Small intestine (tissue), 7 donors: ENCODE results near the gene REN. TPM values are rescaled to one million over a fixed set of nuclear protein-coding genes. Genes with fewer than 3 reads are reported as not detected.

ENCODE experiments used
- DNase-seq, 2 donors: peaks; one replicate each; pipeline versions ENCODE4 v3.0.0 to v3.0.0-alpha.2; 2013
- FAIRE-seq: peaks from 2 replicates; lab custom pipeline; 2012; peaks lifted over from hg19 to GRCh38; lab: Jason Lieb, UNC
- H3K27ac ChIP-seq, 3 donors: one replicate each; pipeline ENCODE4 v1.5.1; 2013; ENCODE audit warnings: low read length in 2 of 3, mild to moderate bottlenecking in 2 of 3, control low read depth in 1 of 3, inconsistent platforms in 1 of 3, low read depth in 1 of 3, moderate library complexity in 1 of 3
- H3K27me3 ChIP-seq, 3 donors: one replicate each; pipeline ENCODE4 v1.6.1; 2013; ENCODE audit warnings: low read length in 3 of 3, inconsistent platforms in 1 of 3; ENCODE audit not compliant: control insufficient read depth in 3 of 3, insufficient read depth in 3 of 3
- H3K36me3 ChIP-seq, 3 donors: one replicate each; pipeline ENCODE4 v1.6.1; 2013; ENCODE audit warnings: low read length in 3 of 3, inconsistent platforms in 1 of 3, low read depth in 1 of 3, mild to moderate bottlenecking in 1 of 3, moderate library complexity in 1 of 3; ENCODE audit not compliant: control insufficient read depth in 3 of 3, insufficient read depth in 2 of 3
- H3K4me1 ChIP-seq, 3 donors: one replicate each; pipeline ENCODE4 v1.6.1; 2013; ENCODE audit warnings: low read length in 2 of 3, inconsistent platforms in 1 of 3, low read depth in 1 of 3, mild to moderate bottlenecking in 1 of 3, moderate library complexity in 1 of 3; ENCODE audit not compliant: control insufficient read depth in 3 of 3, insufficient read depth in 2 of 3
- H3K4me3 ChIP-seq, 3 donors: one replicate each; pipeline ENCODE4 v1.5.1; 2013; ENCODE audit warnings: low read length in 3 of 3, control low read depth in 1 of 3, inconsistent platforms in 1 of 3, low read depth in 1 of 3, mild to moderate bottlenecking in 1 of 3, moderate library complexity in 1 of 3
- H3K9me3 ChIP-seq, 2 donors: one replicate each; pipeline ENCODE4 v1.6.1; 2013; ENCODE audit warnings: low read depth in 1 of 2, low read length in 1 of 2; ENCODE audit not compliant: control insufficient read depth in 2 of 2, insufficient read depth in 1 of 2
- WGBS, 3 donors: extraction: QIAGEN DNeasy Blood & Tissue Kit; methylation state at CpG; one replicate each; pipeline ENCODE4 v1.1.7; 2013; 5-methylcytosine and 5-hydroxymethylcytosine counted together
- polyA plus RNA-seq, 4 donors: library from polyadenylated mRNA; stranded (reverse) in 3 of 4; unstranded in 1 of 4; fragments of 200-250 nt in 3 of 4; fragments of 120-200 nt in 1 of 4; gene quantifications; one replicate each; pipeline versions ENCODE4 v1.2.1 to v1.2.3, GENCODE V29; 2013
- donor health status: healthy with polysubstance abuse.
- donor health status: control.
- donor health status: control.
- donor health status: Bipolar disorder and iron deficiency.
- donor health status: healthy.

The REN gene
- polyA plus RNA-seq, 4 donors, result 0.04 to 418 TPM; not detected in 2

DNA sequence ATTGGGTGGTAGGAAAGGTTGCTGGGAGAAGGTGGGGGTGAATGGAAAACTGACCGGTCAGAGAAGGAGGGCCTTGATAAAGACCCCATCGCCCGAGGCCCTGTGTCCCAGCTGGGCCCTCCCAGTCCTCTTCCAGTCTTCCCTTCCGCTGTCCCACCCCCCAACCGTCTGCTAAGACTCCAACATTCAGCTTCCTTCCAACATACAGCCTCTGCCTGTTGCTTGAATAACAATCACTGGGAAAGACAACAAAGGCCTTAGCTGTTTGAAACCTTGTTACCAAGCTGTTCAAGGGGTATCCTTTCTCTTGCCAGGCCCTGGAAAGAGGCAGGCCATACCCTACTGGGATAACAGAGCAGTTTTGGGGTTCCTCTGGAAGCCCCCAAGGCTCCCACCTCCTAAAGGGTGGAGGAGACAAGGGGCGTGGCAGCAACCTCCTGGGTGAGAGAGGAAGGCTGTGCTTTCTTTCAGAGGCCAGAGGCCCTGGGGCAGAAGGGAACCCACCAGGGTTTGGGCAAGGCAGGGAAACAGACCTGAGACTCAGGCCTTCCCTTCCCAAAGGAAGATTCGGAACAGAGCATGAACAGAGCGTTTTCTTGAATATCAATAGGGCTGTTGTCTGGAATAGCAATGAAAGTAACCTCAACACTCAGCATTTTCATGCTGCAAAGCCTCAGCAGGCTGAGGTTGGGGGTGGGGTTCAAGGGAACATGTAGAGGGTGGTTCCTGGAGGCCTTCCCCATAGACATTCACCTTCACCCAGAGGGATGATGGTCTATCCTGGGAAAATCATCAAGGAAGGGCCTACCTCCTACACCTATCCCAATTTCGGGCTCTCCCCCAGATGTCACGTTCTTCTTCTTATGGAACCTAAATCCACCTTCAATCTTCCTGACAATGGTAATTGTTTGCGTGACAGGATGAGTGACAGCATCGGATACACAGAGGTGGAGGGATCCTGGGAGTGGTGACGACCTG lies 18.4 kb downstream of the REN start:
- H3K27ac ChIP-seq, result peak overlapping the region in 1 of 3 donors; percentile 72
- peaks cover 0 to 40% (median 0%) of the 10 kb centered on the region in 3 donors for H3K36me3 ChIP-seq
- no peak overlapping the region for H3K4me3 ChIP-seq
- DNase-seq (no peak), FAIRE-seq (no peak)
- no peaks in the 10 kb centered on the region for H3K9me3 ChIP-seq
- no peaks in the 10 kb centered on the region for H3K27me3 ChIP-seq
- 71 to 83% (median 76%) methylated on average over 13 of the region's 13 CpGs for WGBS, 3 donors
- peaks cover 0 to 66% (median 0%) of the 10 kb centered on the region in 3 donors for H3K4me1 ChIP-seq

- Histone ChIP-seq H3K27me3 (no peaks in the 10 kb centered on the region), H3K4me1 (peaks cover 0 to 67% (median 0%) of the 10 kb centered on the region in 3 donors), H3K27ac (peak overlapping the region in 1 of 3 donors; percentile 72), H3K9me3 (no peaks in the 10 kb centered on the region), H3K36me3 (peaks cover 0 to 43% (median 0%) of the 10 kb centered on the region in 3 donors), H3K4me3 (no peak overlapping the region)
- 36 to 64% (median 37%) methylated on average over 6 to 7 of the region's 7 CpGs for WGBS, 3 donors
- no peak for FAIRE-seq
- DNase-seq, result peak; percentile 57 to 74
Observed at GRCh38 chr1:204146965-204147364, 19.2 kb downstream of the REN start.

DNA sequence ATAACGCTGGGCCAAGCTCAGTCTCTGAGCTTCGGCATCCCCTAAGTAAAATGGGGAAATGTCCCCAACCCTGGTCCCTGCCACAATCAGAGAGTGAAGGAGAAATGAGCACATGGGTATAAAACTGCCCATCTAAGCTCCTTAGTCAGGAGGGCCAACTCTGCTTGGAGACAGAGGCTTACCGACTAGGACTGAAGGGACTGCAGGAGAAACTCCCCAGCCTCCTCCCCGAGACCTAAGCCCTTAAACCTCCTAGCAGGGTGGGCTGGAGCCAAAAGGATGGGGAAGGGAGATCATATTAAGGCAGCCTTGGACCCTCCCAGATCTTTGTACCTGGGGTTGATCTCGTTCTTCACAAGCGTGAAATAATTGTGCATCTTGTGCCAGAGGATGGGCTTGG lies 19.8 kb downstream of the REN start:
- 72 to 87% (median 73%) methylated on average over 6 of the region's 6 CpGs for WGBS, 3 donors
- Histone ChIP-seq H3K9me3 (no peaks in the 10 kb centered on the region), H3K4me3 (no peak overlapping the region), H3K36me3 (peaks cover 0 to 46% (median 0%) of the 10 kb centered on the region in 3 donors), H3K4me1 (peaks cover 0 to 68% (median 0%) of the 10 kb centered on the region in 3 donors), H3K27me3 (no peaks in the 10 kb centered on the region), H3K27ac (peak overlapping the region in 1 of 3 donors; percentile 48)
- DNase-seq, result no peak
- no peak for FAIRE-seq

- Histone ChIP-seq H3K4me1 (peaks cover 0 to 63% (median 0%) of the 10 kb centered on the region in 3 donors), H3K4me3 (no peak overlapping the region), H3K36me3 (peaks cover 0 to 51% (median 0%) of the 10 kb centered on the region in 3 donors), H3K9me3 (no peaks in the 10 kb centered on the region), H3K27me3 (no peaks in the 10 kb centered on the region), H3K27ac (peak overlapping the region in 1 of 3 donors; percentile 22)
- FAIRE-seq, result no peak
- 40 to 55% (median 43%) methylated on average over 4 of the region's 4 CpGs for WGBS, 3 donors
- DNase-seq, result peak in 1 of 2 donors; percentile 48
Observed at GRCh38 chr1:204145033-204145504, 21.1 kb downstream of the REN start.

- H3K9me3 ChIP-seq, result no peaks in the 10 kb centered on the region
- H3K27ac ChIP-seq, result no peak overlapping the region
- 61 to 77% (median 61%) methylated on average over 14 of the region's 14 CpGs for WGBS, 3 donors
- no peak overlapping the region for H3K4me3 ChIP-seq
- peaks cover 0 to 63% (median 0%) of the 10 kb centered on the region in 3 donors for H3K4me1 ChIP-seq
- no peaks in the 10 kb centered on the region for H3K27me3 ChIP-seq
- DNase-seq (no peak), FAIRE-seq (no peak)
- peaks cover 0 to 57% (median 0%) of the 10 kb centered on the region in 3 donors for H3K36me3 ChIP-seq
Observed at GRCh38 chr1:204143276-204144041, 22.7 kb downstream of the REN start.

DNA sequence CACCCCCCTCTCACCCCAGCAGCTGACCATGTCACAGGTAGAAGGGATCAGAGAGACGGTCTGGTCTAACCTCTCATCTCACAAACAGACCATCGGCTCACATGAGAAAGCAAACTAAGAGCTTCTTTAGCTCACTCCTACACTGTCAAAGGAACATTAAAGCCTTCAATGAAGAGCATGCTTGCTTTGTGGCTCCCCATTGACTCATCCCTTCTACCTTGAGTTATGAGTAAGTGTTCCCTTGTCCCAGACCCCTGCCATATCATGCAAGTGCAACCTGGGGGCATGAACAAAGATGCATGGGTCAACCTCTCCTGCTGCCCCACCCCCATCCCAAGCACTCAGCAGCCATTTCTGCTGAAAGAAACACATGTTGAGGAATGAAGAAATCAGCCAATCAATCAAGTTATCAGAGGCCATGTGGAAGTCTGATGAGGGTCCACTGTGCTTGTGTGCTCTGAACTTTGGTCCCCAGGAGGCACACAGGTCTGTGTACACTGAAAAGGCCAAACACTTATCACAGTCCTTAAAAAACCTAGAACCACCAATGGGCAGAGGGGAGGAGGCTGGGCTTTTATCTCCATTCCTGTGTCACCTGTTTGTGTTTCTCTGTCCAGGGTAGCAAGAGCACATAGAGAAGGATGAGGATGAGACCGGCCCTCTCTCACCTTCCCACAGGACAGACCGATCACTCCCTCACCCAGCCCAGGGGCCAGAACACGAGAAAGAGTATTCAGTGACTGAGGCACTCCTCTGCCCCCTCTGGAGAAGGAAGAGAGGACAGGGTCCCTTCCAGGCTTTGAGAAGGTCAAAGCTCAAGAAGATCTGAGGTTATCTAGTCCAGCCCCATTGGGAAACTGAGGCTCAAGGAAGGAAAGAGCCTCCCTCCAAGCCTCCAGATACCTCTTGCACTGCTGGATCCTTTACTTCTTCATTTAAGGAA lies 23.8 kb downstream of the REN start:
- Histone ChIP-seq H3K27ac (peak overlapping the region in 1 of 3 donors; percentile 29), H3K4me3 (no peak overlapping the region), H3K36me3 (peaks cover 0 to 59% (median 0%) of the 10 kb centered on the region in 3 donors), H3K9me3 (no peaks in the 10 kb centered on the region), H3K27me3 (no peaks in the 10 kb centered on the region), H3K4me1 (peaks cover 0 to 51% (median 0%) of the 10 kb centered on the region in 3 donors)
- WGBS, 3 donors, result 79 to 89% (median 80%) methylated on average over 5 of the region's 5 CpGs
- DNase-seq (peak in 1 of 2 donors; percentile 52), FAIRE-seq (no peak)

DNA sequence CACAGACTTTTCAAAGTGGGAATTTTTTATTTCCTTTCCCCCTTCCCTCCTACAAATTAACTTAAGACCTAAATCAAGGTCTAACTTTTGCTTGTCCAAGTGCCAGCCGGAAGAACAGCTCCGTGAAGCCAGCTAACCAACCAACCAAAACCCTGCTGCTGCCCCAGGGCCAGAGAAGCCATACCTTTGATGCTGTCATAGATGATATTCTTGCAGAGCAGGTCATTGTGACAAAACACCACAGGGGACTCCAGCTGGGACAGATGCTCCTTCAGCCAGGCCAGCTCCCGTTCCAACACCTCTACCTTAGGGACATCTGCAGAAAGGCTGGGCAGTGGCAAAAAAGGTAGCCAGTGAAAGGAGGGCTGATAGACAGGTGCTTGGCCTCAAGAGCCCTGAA lies 25.0 kb downstream of the REN start:
- Histone ChIP-seq H3K27ac (no peak overlapping the region), H3K4me3 (no peak overlapping the region), H3K9me3 (no peaks in the 10 kb centered on the region), H3K27me3 (no peaks in the 10 kb centered on the region), H3K36me3 (peaks cover 0 to 62% (median 0%) of the 10 kb centered on the region in 3 donors), H3K4me1 (peaks cover 0 to 40% (median 0%) of the 10 kb centered on the region in 3 donors)
- DNase-seq (no peak), FAIRE-seq (no peak)
- 88 to 95% (median 94%) methylated on average over 3 of the region's 3 CpGs for WGBS, 3 donors
